HG03575 (cell line): Measurements from ENCODE around the gene THSD7B.
"Not testable (repeated sequence)": the region's sequence is repeated elsewhere in the genome, so short reads cannot be mapped to it uniquely, and the experiment has no call there.

Experiments
- ATAC-seq: cut with Tn5 transposase; IDR thresholded peaks from one replicate; pipeline ENCODE4 v1.9.1; 2021; ENCODE audit not compliant: unreplicated experiment, insufficient number of reproducible peaks, low FRiP score; ENCODE audit errors: extremely low read depth

The THSD7B gene

DNA sequence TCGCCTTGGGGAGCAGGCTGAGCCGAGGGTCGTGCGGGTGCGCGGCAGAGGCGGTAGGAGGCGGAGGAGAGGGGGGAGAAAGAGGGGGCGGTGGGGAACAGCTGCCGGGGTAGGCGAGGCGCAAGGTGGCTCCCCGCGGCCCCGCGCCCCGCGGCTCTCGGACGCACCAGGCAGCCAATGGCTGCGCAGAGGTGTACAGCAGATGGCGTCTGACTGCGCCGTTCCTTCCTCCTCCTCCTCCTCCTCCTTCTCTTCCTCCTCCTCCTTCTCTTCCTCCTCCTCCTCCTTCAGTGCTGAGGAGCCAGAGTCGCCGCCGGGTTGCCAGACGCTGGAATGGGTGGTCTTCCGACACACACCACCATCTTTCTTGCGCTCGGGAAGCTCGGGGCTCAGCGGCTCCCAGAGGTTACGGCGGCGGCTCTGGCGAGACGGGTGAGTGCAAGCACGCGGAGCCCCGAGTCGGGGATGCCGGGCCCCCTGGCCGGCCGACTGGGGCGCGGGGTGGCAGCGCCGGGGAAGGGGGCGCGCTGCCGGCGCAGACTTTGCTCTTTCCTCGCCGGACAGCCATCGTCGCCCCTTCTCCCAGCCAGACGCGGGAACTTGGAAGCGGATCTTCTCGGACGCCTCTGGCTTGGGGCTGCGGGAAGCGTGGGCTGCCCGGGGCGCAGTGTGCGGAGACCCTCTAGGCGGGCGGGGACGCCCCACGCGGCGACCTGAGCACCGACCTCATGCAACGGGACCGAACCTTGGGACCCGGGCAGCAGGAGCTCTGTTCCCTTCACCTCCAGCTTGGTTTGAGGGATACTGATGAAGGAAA lies at the start of gene THSD7B:
Gene THSD7B (plus strand): TSS at position 290 of the 817 bp plus-strand sequence. CDS start 116,634 bp downstream, outside the sequence.
- no peak for ATAC-seq

DNA sequence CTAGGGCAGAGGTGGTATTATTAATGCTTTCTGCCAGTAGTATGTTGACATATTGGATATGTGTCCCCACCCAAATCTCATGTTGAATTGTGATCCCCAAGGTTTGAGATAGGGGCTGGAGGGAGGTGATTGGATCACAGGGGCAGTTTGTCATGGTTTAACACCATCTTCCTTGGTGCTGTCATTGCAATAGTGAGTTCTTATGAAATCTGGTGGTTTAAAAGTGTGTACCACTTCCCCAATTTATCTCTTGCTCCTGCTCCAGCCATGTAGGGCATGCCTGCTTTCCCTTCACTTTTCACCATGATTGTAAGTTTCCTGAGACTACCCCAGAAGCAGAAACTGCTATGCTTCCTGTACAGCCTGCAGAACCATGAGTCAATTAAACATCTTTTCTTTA lies 47.1 kb upstream of the THSD7B start:
- no peak for ATAC-seq

GRCh38 chr2:136727973-136728699 lies 37.2 kb upstream of the THSD7B start:
- no peak for ATAC-seq

- ATAC-seq, result no peak
Measured at GRCh38 chr2:136736236-136736635, 29.1 kb upstream of the THSD7B start.

- no peak for ATAC-seq
Measured at GRCh38 chr2:136738044-136738443, 27.3 kb upstream of the THSD7B start.

DNA sequence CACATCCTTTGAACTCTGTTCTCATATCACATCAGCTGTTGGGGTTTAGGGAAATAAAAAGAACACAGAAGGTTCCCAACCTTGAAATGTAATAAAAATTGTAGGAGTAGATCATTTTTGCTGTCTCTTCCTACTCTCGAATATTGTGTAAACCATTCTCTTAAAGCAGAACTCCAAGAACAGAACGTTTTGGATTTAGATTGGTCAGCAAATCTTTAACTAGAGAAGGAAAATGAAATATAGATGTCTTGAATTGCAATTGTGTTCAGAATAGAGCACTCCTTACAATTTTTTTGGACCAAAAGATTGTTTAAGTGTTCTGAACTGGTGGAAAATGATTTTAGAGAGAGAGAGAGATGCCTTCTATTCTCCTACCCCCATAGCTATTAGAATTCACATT lies 23.9 kb upstream of the THSD7B start:
- no peak for ATAC-seq

- ATAC-seq, result no peak
Measured at GRCh38 chr2:136750065-136750464, 15.3 kb upstream of the THSD7B start.

DNA sequence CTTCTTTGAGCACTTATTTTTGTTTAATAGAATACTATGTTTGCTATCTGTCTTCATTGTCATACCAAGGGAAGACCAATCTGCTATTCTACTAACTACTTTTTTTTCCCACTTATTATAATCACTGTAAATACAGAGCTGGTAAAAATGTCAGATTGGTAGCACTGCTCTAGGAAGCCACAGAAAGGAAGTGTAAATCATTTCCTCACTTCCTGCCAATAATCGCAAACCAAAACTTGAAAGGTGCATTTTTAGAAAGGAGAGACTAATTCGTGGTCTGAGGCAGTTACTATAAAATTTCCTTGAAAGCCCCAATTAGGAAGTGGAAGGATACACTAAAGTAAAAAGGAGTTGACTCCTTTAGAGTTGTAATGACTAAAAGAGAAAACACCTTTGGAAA lies 13.9 kb upstream of the THSD7B start:
- ATAC-seq, result no peak

- not testable (repeated sequence) for ATAC-seq
Measured at GRCh38 chr2:136758504-136758903, 6.8 kb upstream of the THSD7B start.

GRCh38 chr2:136764452-136765255 lies 691 bp upstream of the THSD7B start:
- no peak for ATAC-seq

- no peak for ATAC-seq
Measured at GRCh38 chr2:136766073-136766404, 694 bp downstream of the THSD7B start.

- no peak for ATAC-seq
Measured at GRCh38 chr2:136767030-136767429, 1.7 kb downstream of the THSD7B start.

DNA sequence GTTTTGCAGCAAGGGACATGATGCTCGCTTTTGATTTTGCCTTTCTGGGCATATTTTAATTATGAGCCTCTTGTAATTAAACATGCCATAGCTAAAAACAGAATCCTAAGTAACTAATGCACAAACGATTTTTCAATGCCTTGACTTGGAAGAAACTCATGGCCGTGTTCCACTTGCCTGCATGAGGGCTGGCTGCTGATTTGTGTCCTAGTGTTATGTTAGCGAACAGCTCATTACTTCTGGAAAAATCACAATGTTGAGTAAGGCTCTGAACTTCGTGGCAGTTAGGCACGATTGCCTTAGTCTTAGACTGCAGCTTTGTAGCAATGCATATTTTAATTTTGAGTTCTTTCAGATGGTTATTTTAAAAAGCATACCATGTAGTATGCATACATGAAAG lies 4.5 kb downstream of the THSD7B start:
- ATAC-seq, result no peak

GRCh38 chr2:136770384-136770783 lies 5.0 kb downstream of the THSD7B start:
- ATAC-seq, result no peak

DNA sequence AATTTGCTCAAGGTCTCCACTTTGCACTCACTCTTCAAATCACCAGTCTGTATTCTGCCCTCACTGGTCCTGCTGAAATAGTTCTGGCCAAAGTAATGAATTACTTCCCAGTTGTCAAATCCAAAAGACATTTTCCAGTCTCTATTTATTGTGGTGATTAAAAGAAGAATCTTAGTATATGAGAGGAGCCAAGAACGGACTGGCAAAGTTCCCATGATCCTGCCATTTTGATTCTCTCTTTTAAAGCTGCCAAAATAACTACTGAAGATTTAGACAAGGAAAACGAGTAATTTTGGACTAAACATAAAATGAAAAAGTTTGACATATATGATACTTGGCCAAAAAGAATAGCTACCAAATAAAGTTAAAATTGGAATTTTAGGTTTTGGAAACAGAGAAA lies 12.0 kb downstream of the THSD7B start:
- ATAC-seq, result no peak

DNA sequence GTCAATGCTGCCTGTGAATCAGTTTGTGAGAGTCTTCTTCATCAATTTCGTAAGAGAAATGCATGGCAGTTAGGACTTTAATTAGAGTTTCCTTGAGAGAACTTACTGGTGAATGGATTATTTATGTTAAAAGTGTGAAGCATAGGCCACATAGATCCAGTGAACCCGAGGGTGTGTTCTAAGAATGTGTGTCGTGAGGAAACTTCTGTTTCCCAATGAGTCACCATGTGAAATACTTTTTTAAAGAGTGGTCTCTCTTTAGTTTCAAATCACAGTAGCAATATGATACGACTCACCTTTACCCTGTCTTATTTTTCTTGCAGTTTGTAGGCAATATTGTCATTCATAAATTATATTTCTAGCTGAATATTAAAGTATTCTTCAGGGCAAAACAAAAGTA lies 18.5 kb downstream of the THSD7B start:
- ATAC-seq, result no peak

GRCh38 chr2:136785215-136785614 lies 19.9 kb downstream of the THSD7B start:
- ATAC-seq, result no peak

- no peak for ATAC-seq
Measured at GRCh38 chr2:136787970-136788369, 22.6 kb downstream of the THSD7B start.

GRCh38 chr2:136796339-136796738 lies 31.0 kb downstream of the THSD7B start:
- ATAC-seq, result no peak

DNA sequence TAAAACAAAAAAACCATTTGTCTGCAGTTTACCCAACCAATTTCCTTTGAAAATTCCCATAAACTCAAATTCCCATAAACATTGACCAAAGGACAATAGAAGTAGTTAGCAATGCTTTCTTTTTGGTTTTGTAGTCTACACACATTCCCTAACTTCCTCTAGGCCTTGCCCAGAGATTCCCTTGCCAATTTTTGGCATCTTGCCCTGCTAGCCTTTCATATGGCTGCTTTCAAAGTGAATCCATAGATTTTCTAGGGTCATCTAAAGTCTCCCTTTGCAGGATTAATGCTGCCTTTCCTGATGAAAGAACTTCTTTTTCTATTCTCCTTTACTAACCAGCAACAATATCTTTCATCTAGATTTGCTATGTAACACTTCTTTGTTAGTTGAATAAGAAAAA lies 33.4 kb downstream of the THSD7B start:
- ATAC-seq, result no peak
